Mesothelial cell of epicardium (in vitro differentiated cells): ENCODE results near the gene KCNK18. TPM values are rescaled to one million over a fixed set of nuclear protein-coding genes. Genes with fewer than 3 reads are reported as not detected.
A peak's percentile ranks its signal among the peaks of the same experiment; 100 is the strongest.
"Not testable (repeated sequence)": the region's sequence is repeated elsewhere in the genome, so short reads cannot be mapped to it uniquely, and the experiment has no call there.

Experiments
- DNase-seq, 2 experiments: peaks; one replicate each; pipeline ENCODE4 v3.0.0; 2021; ENCODE audit warnings: low spot score in 2 of 2; ENCODE audit not compliant: unreplicated experiment in 2 of 2
- H3K27ac Mint-ChIP-seq: 2 replicates; pipeline ENCODE4 v1.8.0; 2021; ENCODE audit warnings: mixed read lengths
- H3K27me3 Mint-ChIP-seq: 2 replicates; pipeline ENCODE4 v1.8.0; 2021; ENCODE audit warnings: low read depth, mixed read lengths
- H3K36me3 Mint-ChIP-seq: 2 replicates; pipeline ENCODE4 v1.8.0; 2021; ENCODE audit warnings: mixed read lengths
- H3K4me1 Mint-ChIP-seq: 2 replicates; pipeline ENCODE4 v1.8.0; 2021; ENCODE audit warnings: mixed read lengths
- H3K4me3 Mint-ChIP-seq: 2 replicates; pipeline ENCODE4 v1.8.0; 2021; ENCODE audit warnings: mild to moderate bottlenecking, moderate library complexity, mixed read lengths
- H3K9me3 Mint-ChIP-seq: 2 replicates; pipeline ENCODE4 v1.8.0; 2021; ENCODE audit warnings: mixed read lengths
- total RNA-seq: library from RNA; stranded (reverse); gene quantifications from 3 replicates; pipeline ENCODE4 v1.2.1, GENCODE V29; 2021
- TF ChIP-seq, protein P1 (sequence below): fragments of 200-600 bp; sonication (generic); IDR thresholded peaks from one replicate; pipeline ENCODE4 v1.5.0; 2021; ENCODE audit warnings: antibody characterized with exemption; ENCODE audit not compliant: unreplicated experiment

KCNK18 gene
- total RNA-seq, 1 donor from 2014 or later, result not detected

DNA sequence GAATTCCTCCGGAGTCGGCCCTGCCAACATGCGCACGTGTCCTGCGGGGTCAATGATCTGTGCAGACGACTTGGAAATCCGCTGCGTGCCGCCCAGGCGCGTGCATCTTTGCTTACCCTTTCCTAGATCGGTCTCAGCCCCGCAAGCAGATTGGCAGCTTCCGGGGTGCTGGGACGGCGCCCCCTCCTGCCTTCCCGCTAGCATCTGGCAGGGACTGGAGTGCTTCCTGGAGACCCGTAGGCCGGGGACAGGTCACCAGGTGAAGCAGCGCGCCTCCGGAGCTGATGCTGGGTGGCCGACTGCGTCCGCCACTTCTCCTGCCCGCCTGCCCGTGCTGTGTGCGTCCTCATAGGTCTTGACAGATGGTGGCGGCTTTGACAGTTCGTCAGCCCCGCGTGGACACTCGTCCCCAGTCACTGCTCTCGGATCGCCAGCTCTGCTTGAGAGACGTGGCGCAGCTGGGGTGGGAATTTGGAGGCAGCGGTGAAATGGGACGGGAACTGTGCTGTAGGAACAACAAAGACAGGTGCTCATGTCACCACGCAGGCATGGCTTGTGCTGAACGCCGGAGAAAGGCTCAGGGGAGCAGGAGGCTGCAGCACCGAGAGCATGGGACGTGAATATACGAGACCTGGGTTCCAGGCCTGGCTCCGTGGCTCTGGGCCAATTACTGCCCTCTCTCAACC lies 21.9 kb upstream of the KCNK18 start:
- Mint-ChIP-seq H3K4me1 (peaks cover 13% of the 10 kb centered on the region), H3K9me3 (no peaks in the 10 kb centered on the region), H3K36me3 (no peaks in the 10 kb centered on the region), H3K27ac (no peak overlapping the region), H3K27me3 (peaks cover 93% of the 10 kb centered on the region), H3K4me3 (peak overlapping the region; percentile 73)
- TF ChIP-seq, protein P1, sequence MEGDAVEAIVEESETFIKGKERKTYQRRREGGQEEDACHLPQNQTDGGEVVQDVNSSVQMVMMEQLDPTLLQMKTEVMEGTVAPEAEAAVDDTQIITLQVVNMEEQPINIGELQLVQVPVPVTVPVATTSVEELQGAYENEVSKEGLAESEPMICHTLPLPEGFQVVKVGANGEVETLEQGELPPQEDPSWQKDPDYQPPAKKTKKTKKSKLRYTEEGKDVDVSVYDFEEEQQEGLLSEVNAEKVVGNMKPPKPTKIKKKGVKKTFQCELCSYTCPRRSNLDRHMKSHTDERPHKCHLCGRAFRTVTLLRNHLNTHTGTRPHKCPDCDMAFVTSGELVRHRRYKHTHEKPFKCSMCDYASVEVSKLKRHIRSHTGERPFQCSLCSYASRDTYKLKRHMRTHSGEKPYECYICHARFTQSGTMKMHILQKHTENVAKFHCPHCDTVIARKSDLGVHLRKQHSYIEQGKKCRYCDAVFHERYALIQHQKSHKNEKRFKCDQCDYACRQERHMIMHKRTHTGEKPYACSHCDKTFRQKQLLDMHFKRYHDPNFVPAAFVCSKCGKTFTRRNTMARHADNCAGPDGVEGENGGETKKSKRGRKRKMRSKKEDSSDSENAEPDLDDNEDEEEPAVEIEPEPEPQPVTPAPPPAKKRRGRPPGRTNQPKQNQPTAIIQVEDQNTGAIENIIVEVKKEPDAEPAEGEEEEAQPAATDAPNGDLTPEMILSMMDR, result no peak
- peak in 1 of 2 experiments; percentile 49 for DNase-seq

DNA sequence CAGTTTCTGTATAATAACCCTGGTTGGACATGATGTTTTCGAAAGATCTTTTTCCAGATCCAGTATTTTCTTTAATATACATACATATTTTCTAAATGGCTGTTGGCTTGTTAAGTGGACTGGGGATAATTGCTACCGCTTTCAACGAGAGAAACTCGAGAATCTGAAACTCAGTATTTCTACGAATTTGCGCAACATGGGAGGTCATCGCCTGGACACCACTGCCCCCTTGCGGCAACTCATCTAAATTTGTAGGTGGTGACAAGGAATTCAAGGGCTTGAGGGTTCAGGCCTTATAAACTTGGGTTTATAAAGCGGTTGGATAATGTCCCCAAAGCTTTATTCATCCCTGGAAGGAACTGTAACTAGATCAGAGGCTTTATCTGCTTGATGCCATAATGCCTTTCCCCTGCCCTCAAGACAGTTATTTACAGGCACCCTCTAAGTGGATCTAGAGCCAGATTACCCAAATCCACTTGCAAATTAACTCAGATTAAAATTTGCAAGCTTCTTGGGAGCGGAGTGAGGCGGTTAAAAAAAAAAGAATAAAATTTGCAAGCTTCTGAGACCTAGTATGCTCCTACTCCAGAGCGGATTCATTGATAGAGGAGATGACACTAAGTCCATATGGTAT lies 21.3 kb upstream of the KCNK18 start:
- Mint-ChIP-seq H3K27me3 (peaks cover 92% of the 10 kb centered on the region), H3K27ac (no peak overlapping the region), H3K4me3 (peak overlapping the region; percentile 73), H3K36me3 (no peaks in the 10 kb centered on the region), H3K9me3 (no peaks in the 10 kb centered on the region), H3K4me1 (peaks cover 13% of the 10 kb centered on the region)
- TF ChIP-seq, protein P1, result peak; percentile 91
- DNase-seq, result peak; percentile 53 to 83

GRCh38 chr10:117178190-117178589 lies 19.1 kb upstream of the KCNK18 start:
- Mint-ChIP-seq H3K4me3 (no peak overlapping the region), H3K27ac (no peak overlapping the region), H3K4me1 (peaks cover 13% of the 10 kb centered on the region), H3K9me3 (no peaks in the 10 kb centered on the region), H3K36me3 (no peaks in the 10 kb centered on the region), H3K27me3 (peaks cover 85% of the 10 kb centered on the region)
- TF ChIP-seq, protein P1, result no peak
- no peak for DNase-seq

DNA sequence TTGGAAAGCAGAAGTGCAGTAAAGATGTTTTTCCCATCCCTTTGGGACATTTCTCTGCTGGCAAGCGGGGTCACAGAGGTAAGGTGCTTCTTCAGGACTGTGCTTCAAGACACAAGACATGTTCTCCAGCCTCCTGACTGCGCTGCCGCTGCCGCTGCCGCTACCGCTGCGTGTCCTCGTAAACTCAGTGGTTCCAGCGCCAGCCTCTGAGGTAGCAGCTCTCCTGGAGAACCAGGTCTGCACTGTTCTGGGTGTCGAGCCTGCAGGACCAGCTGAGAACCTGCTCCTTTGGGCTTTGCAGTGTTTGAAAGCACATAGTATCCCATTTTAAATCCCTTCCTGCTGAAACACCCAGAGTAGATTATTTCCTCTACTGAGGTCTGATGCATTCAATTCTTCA lies 13.0 kb upstream of the KCNK18 start:
- Mint-ChIP-seq H3K27ac (no peak overlapping the region), H3K36me3 (no peaks in the 10 kb centered on the region), H3K4me3 (no peak overlapping the region), H3K9me3 (peaks cover 5% of the 10 kb centered on the region), H3K27me3 (peaks cover 45% of the 10 kb centered on the region), H3K4me1 (no peaks in the 10 kb centered on the region)
- DNase-seq, result no peak
- TF ChIP-seq, protein P1, result no peak

GRCh38 chr10:117184821-117185220 lies 12.5 kb upstream of the KCNK18 start:
- Mint-ChIP-seq H3K36me3 (no peaks in the 10 kb centered on the region), H3K27me3 (peaks cover 43% of the 10 kb centered on the region), H3K4me1 (no peaks in the 10 kb centered on the region), H3K9me3 (peaks cover 8% of the 10 kb centered on the region), H3K4me3 (no peak overlapping the region), H3K27ac (no peak overlapping the region)
- no peak for DNase-seq
- TF ChIP-seq, protein P1, result no peak

- DNase-seq, H3K27ac Mint-ChIP-seq: not testable (repeated sequence)
Measured at GRCh38 chr10:117185817-117186216, 11.5 kb upstream of the KCNK18 start.

More at GRCh38 chr10:117185817-117186216, 11.5 kb upstream of the KCNK18 start:
- H3K27me3 Mint-ChIP-seq, result peaks cover 34% of the 10 kb centered on the region
- H3K4me3 Mint-ChIP-seq, H3K36me3 Mint-ChIP-seq, H3K9me3 Mint-ChIP-seq, H3K4me1 Mint-ChIP-seq: not testable (repeated sequence)
